IPS-15b (cell line): Measurements from ENCODE around the gene PRR16.
"Not testable (repeated sequence)": the region's sequence is repeated elsewhere in the genome, so short reads cannot be mapped to it uniquely, and the experiment has no call there.

Experiments
- H3K27me3 ChIP-seq: one replicate; pipeline ENCODE4 v1.6.1; 2013; ENCODE audit warnings: low read length; ENCODE audit not compliant: control insufficient read depth, insufficient read depth
- H3K36me3 ChIP-seq: one replicate; pipeline ENCODE4 v1.6.1; 2013; ENCODE audit warnings: low read length; ENCODE audit not compliant: control insufficient read depth, insufficient read depth
- H3K4me1 ChIP-seq: one replicate; pipeline ENCODE4 v1.6.1; 2013; ENCODE audit warnings: mild to moderate bottlenecking, low read length; ENCODE audit not compliant: control insufficient read depth, insufficient read depth
- H3K4me3 ChIP-seq: one replicate; pipeline ENCODE4 v1.5.1; 2013; ENCODE audit warnings: low read depth, low read length
- H3K9ac ChIP-seq: one replicate; pipeline ENCODE4 v1.6.1; 2013; ENCODE audit warnings: low read depth, mild to moderate bottlenecking, low read length
- H3K9me3 ChIP-seq: one replicate; pipeline ENCODE4 v1.6.1; 2013; ENCODE audit warnings: mild to moderate bottlenecking, low read length; ENCODE audit not compliant: control insufficient read depth, insufficient read depth

Gene PRR16

DNA sequence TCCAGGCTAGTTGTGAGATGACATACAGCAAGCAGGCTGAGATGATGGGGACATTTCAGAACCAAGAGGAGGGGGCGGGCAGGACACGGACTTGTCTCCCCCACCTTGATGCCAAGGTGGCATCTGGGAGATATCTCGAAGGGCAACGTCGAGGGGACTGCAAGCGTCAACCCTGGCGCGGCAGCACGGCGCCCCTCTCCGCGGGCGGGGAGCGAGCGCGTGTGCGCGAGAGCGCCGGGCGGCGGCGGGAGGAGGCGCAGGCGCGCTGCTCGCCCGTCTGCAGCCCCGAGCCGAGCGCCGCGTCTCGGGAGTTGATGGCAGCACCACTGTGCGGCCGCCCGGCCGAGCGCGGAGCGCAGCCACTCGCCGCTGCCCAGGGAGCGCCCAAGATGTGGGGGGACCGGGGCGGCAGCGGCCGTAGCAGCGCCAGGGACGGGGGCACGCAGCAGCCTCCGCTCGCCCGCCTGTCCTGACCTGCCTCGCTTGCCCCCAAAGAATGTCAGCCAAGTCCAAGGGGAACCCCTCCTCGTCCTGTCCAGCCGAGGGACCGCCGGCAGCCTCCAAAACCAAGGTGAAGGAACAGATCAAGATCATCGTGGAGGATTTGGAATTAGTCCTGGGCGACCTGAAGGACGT, at the start of gene PRR16:
PRR16 (plus strand) TSS at position 310 of the 636 bp plus-strand sequence.
- H3K4me3 ChIP-seq = peak within 1 kb of the TSS; percentile 84
- H3K9ac ChIP-seq = peak within 1 kb of the TSS; percentile 51
- no peaks in the 10 kb centered on the region for H3K36me3 ChIP-seq
- peaks cover 42% of the 10 kb centered on the region for H3K27me3 ChIP-seq
- no peaks in the 10 kb centered on the region for H3K9me3 ChIP-seq
- H3K4me1 ChIP-seq = no peaks in the 10 kb centered on the region

DNA sequence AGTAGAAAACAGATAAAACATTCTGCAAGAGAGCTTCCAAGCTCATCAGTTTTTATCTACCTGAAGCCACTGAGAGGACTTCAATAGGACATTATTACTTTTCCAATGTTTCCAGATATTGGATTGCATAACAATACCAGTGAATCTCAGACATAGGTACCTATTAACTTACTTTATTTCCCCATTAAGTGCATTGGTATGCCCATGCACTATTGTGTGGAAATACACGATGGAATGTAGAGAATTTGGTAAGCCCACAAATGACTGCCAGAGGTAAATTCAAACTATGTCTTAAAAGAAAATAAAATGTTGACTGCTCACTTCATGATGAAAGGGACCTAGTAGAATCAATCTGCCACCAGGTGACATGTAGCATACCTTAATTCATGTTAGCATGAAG, 48.1 kb upstream of the PRR16 start:
- Histone ChIP-seq H3K4me1 (no peaks in the 10 kb centered on the region), H3K9me3 (no peaks in the 10 kb centered on the region), H3K36me3 (no peaks in the 10 kb centered on the region), H3K9ac (no peak overlapping the region), H3K4me3 (no peak overlapping the region), H3K27me3 (no peaks in the 10 kb centered on the region)

DNA sequence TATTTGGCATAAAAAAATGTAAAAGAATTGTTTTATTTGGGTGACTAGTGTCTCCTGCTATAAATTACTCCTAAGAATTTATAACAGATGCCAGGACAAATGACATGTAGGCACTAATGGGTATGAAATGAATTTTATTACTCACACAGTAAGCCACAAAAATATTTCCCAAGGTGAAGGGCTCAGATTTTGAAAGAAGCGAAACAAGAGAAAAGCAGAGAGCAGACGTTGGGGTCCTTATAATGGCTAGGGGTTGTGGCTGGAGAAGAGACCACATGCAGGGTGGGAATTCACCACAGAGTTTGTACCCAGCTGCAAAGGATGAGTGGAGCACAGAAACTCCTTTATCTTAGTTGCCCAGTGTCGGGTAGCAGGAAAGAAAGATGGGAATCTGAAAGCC, 45.0 kb upstream of the PRR16 start:
- H3K9me3 ChIP-seq = no peaks in the 10 kb centered on the region
- no peaks in the 10 kb centered on the region for H3K27me3 ChIP-seq
- no peaks in the 10 kb centered on the region for H3K36me3 ChIP-seq
- H3K4me3 ChIP-seq = no peak overlapping the region
- H3K9ac ChIP-seq = no peak overlapping the region
- no peaks in the 10 kb centered on the region for H3K4me1 ChIP-seq

DNA sequence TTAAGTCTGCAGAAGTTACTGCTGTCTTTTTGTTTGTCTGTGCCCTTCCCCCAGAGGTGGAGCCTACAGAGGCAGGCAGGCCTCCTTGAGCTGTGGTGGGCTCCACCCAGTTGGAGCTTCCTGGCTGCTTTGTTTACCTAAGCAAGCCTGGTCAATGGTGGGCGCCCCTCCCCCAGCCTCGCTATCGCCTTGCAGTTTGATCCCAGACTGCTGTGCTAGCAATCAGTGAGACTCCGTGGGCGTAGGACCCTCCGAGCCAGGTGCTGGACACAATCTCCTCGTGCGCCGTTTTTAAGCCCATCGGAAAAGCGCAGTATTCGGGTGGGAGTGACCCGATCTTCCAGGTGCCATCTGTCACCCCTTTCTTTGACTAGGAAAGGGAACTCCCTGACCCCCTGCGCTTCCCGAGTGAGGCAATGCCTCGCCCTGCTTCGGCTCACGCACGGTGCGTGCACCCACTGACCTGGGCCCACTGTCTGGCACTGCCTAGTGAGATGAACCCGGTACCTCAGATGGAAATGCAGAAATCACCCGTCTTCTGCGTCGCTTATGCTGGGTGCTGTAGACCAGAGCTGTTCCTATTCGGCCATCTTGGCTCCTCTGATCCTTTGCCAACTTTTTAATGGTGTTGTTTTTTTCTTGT, 37.3 kb upstream of the PRR16 start:
- not testable (repeated sequence) for H3K9ac ChIP-seq, H3K36me3 ChIP-seq

DNA sequence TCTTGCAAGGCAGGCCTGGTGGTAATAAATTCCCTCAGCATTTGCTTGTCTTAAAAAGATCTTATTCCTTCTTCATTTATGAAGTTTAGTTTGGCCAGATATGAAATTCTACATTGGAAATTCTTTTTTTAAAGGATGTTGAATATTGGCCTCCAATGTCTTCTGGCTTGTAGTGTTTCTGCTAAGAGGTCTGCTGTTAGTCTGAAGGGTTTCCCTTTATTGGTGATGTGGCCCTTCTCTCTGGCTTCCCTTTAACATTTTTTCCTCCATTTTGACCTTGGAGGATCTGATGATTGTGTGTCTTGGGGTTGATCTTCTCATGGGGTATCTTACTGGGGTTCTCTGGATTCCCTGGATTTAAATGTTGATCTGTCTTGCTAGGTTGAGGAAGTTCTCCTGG, 33.5 kb upstream of the PRR16 start:
- Histone ChIP-seq H3K9ac (no peak overlapping the region), H3K27me3 (no peaks in the 10 kb centered on the region), H3K36me3 (no peaks in the 10 kb centered on the region), H3K4me3 (no peak overlapping the region), H3K4me1 (no peaks in the 10 kb centered on the region), H3K9me3 (no peaks in the 10 kb centered on the region)

More for the DNA sequence above, 37.3 kb upstream of the PRR16 start:
- not testable (repeated sequence) for H3K4me1 ChIP-seq, H3K27me3 ChIP-seq, H3K4me3 ChIP-seq, H3K9me3 ChIP-seq

DNA sequence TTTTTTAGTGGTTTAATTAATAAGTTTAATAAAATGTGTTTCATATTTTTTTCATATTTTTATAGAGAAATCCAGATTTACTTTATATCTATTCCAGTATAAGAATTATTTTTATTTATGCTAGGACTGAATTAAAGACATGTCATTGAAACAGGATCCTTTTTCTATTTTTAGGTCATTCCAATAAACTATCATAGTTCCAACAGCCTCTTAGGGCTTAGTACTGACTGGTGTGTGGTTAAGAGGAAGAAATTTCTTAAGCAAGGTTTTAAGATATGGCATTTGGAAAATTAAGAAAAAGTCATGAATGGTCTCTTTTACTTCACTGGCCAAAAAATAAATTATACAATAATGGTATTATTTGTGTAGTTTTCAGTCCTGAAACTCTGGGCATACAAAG, 31.2 kb upstream of the PRR16 start:
- H3K9me3 ChIP-seq = no peaks in the 10 kb centered on the region
- no peak overlapping the region for H3K9ac ChIP-seq
- no peaks in the 10 kb centered on the region for H3K4me1 ChIP-seq
- no peaks in the 10 kb centered on the region for H3K36me3 ChIP-seq
- no peaks in the 10 kb centered on the region for H3K27me3 ChIP-seq
- no peak overlapping the region for H3K4me3 ChIP-seq

DNA sequence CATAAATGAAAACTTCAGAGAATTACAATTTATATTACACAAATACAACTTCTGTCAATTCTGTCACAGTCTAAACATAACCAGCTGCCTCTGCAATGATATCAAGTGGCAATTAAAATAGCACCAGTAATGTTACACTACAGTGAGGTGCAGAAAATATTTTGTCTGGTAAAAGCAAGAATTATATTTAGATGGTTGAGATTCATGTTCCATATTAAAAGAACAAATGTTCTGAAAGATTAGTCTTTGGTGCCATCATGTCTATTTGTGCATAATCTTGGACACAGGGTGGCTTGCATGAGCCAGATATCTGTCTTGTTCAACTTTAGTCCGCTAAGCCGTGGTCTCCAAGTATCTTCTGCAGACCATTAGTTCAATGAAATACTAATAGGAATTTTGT, 29.0 kb upstream of the PRR16 start:
- H3K36me3 ChIP-seq = no peaks in the 10 kb centered on the region
- H3K9ac ChIP-seq = no peak overlapping the region
- no peaks in the 10 kb centered on the region for H3K27me3 ChIP-seq
- H3K4me3 ChIP-seq = no peak overlapping the region
- no peaks in the 10 kb centered on the region for H3K9me3 ChIP-seq
- no peaks in the 10 kb centered on the region for H3K4me1 ChIP-seq

DNA sequence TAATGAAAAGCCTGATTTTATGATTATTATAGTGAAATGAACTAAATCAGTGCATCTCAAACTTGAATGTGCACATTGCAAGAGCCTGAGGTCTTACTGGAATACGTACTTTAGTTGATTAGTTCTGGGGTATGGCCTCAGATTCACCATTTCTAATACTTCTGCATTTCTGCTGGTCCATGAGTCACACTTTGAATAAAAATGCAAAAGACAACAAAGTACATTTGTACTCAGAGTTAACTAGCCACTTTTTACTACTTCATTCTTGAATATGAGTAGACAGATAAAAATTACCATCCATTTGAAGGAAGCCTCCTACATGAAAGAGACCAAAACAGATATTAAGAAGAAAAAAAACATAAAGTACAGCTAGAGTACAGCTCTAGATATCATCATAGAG, 27.1 kb upstream of the PRR16 start:
- Histone ChIP-seq H3K4me3 (no peak overlapping the region), H3K36me3 (no peaks in the 10 kb centered on the region), H3K27me3 (no peaks in the 10 kb centered on the region), H3K9ac (no peak overlapping the region), H3K9me3 (no peaks in the 10 kb centered on the region), H3K4me1 (no peaks in the 10 kb centered on the region)

DNA sequence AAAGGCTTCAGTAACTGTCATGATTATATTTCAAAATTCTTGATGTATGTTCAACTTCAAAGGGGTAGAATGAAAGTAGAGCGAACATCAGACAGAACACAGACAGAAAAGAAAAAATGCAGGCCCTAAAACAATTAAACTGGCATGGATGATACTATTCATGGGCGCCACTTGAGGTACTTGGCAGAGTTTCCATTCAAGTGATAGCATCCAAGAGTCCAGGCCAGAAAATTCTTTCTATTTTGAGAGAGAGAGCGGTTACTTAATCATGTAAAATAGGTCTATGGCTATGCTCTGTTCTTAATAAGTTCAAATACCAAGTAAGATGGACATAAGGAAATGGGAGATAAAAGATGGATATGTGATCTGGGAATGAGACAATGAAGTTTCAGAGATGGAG, 21.4 kb upstream of the PRR16 start:
- H3K9ac ChIP-seq = no peak overlapping the region
- no peaks in the 10 kb centered on the region for H3K27me3 ChIP-seq
- H3K9me3 ChIP-seq = no peaks in the 10 kb centered on the region
- H3K4me3 ChIP-seq = no peak overlapping the region
- no peaks in the 10 kb centered on the region for H3K4me1 ChIP-seq
- no peaks in the 10 kb centered on the region for H3K36me3 ChIP-seq

DNA sequence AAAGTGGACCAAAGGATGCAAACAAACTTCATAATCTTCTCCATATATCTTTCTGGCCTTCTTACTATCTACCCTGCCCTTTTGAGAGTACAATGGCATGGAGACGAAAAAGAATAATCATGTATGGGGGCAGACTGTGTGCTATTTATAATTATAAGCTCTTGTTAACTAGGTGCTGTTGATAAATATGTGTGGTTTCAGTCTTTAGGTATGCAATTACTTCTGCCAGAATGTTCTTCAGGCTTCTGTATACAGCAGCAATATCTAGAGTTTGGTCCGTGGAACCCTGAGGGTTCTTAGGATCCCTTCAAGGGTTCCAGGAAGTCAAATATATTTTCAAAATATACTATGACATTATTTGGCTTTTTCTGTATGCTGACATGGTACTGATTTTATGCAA, 20.5 kb upstream of the PRR16 start:
- Histone ChIP-seq H3K4me1 (no peaks in the 10 kb centered on the region), H3K27me3 (no peaks in the 10 kb centered on the region), H3K36me3 (no peaks in the 10 kb centered on the region), H3K9ac (no peak overlapping the region), H3K9me3 (no peaks in the 10 kb centered on the region), H3K4me3 (no peak overlapping the region)

DNA sequence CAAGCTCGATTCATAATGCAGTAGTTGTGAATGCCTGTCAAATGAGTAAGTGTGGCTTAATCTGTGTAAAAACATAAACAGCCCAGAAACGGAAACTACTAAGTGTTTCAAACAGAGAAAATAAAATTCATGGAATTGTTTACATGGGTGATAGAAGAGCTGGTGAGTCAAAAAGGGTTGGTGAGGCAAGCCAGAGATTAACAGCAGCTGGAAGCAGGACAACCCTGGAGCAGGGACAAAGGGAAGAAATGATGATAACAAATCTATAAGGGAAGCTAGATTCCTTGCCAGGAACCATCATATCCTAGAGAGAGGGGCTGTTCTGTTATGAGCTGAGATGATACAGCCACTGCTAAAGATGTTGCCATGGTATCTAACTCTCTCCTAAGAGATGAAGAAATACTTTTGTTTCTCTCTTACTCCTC, 18.0 kb upstream of the PRR16 start:
- Histone ChIP-seq H3K4me1 (no peaks in the 10 kb centered on the region), H3K9ac (no peak overlapping the region), H3K27me3 (no peaks in the 10 kb centered on the region), H3K9me3 (no peaks in the 10 kb centered on the region), H3K36me3 (no peaks in the 10 kb centered on the region), H3K4me3 (no peak overlapping the region)

DNA sequence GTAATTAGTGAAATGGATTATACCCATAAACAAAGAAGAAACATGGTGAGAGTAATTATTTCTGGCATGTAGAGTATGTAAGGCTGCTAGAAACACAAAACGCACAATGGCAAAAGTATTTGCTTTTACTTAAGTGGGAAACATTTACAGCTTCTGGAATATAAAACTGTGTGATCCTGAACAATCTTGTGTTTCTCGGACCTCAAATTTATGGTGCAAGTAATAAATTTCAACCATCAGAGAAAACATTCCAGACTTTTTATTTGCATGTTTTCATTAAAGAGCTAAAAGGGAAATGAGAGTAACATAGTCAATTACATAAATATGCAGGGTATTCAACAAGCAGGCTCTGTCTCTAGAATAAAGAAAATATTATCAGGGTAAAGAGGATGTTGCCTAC, 17.2 kb upstream of the PRR16 start:
- Histone ChIP-seq H3K36me3 (no peaks in the 10 kb centered on the region), H3K9me3 (no peaks in the 10 kb centered on the region), H3K4me1 (no peaks in the 10 kb centered on the region), H3K27me3 (no peaks in the 10 kb centered on the region), H3K4me3 (no peak overlapping the region), H3K9ac (no peak overlapping the region)
